Kidney (tissue), 14 donors: ENCODE measurements around the gene CFAP43. TPM values are rescaled to one million over a fixed set of nuclear protein-coding genes. Genes with fewer than 3 reads are reported as not detected.

ENCODE experiments used
- DNase-seq, 5 donors: peaks; one replicate each; pipeline ENCODE4 v3.0.0-alpha.2; 2013 to 2020
- FAIRE-seq: peaks from 2 replicates; lab custom pipeline; 2012; peaks lifted over from hg19 to GRCh38; lab: Jason Lieb, UNC
- H3K27ac ChIP-seq, 2 donors: one replicate each; pipeline ENCODE4 v1.7.0; 2013; ENCODE audit warnings: low read depth in 2 of 2, low read length in 2 of 2, inconsistent platforms in 1 of 2
- H3K27me3 ChIP-seq: one replicate; pipeline ENCODE4 v1.7.1; 2013; ENCODE audit warnings: low read length, inconsistent platforms; ENCODE audit not compliant: control insufficient read depth, insufficient read depth
- H3K36me3 ChIP-seq, 3 donors: one replicate each; pipeline versions ENCODE4 v1.7.0 to v1.7.1; 2013; ENCODE audit warnings: low read length in 3 of 3, control low read depth in 1 of 3, inconsistent platforms in 1 of 3; ENCODE audit not compliant: insufficient read depth in 3 of 3, control insufficient read depth in 2 of 3
- H3K4me1 ChIP-seq, 3 donors: one replicate each; pipeline versions ENCODE4 v1.7.0 to v1.7.1; 2013; ENCODE audit warnings: low read length in 3 of 3, inconsistent platforms in 1 of 3, low read depth in 1 of 3; ENCODE audit not compliant: control insufficient read depth in 2 of 3, insufficient read depth in 2 of 3
- H3K4me3 ChIP-seq, 3 donors: one replicate each; pipeline versions ENCODE4 v1.7.0 to v1.8.1; 2013; ENCODE audit warnings: low read length in 3 of 3, control low read depth in 1 of 3, inconsistent platforms in 1 of 3
- H3K9ac ChIP-seq, 3 donors: one replicate each; pipeline versions ENCODE4 v1.7.0 to v1.7.1; 2013; ENCODE audit warnings: low read length in 3 of 3, control low read depth in 1 of 3, inconsistent platforms in 1 of 3
- H3K9me3 ChIP-seq, 3 donors: one replicate each; pipeline versions ENCODE4 v1.7.0 to v1.7.1; 2013; ENCODE audit warnings: low read length in 3 of 3, control low read depth in 1 of 3, inconsistent platforms in 1 of 3; ENCODE audit not compliant: control insufficient read depth in 2 of 3, insufficient read depth in 1 of 3
- intact Hi-C: fragments of 100-400 bp; cut with DNase I; formaldehyde crosslinking; loops from one replicate; pipeline ENCODE4 v1.11.1; 2022
- polyA plus RNA-seq: library from polyadenylated mRNA; stranded (reverse); fragments of 350-450 nt; fragmentation: Illumina TruSeq; extraction: RNeasy Lipid Tissue Mini Kit (QIAGEN cat#74804); gene quantifications from one replicate; pipeline ENCODE4 v1.2.3, GENCODE V29; 2014; ENCODE audit warnings: low read depth, low replicate concordance; ENCODE audit not compliant: insufficient read depth
- total RNA-seq: library from RNA; stranded (reverse); fragmentation: NEBNext Ultra II Directional; extraction: Animal tissue kit (Norgen Biotek cat#: 25700); gene quantifications from one replicate; pipeline ENCODE4 v1.2.1, GENCODE V29; 2021
- TF ChIP-seq, protein P1 (sequence below): IDR thresholded peaks from 3 replicates; pipeline ENCODE4 v1.5.1; 2012; ENCODE audit warnings: mild to moderate bottlenecking, moderate library complexity, borderline replicate concordance; ENCODE audit not compliant: insufficient read depth; ENCODE audit errors: extremely low read depth
- donor health status: control.
- donor health status: control.
- donor health status: control.
- donor health status: control.
- donor health status: control.
- donor health status: DM: yes; HTN: yes; CAD: no.
- donor health status: Normal renal cell carcinoma (clear cell type).

The CFAP43 gene
- total and polyA plus RNA-seq, 2 donors from 2014 or later = 3.1 to 7.2 TPM

DNA sequence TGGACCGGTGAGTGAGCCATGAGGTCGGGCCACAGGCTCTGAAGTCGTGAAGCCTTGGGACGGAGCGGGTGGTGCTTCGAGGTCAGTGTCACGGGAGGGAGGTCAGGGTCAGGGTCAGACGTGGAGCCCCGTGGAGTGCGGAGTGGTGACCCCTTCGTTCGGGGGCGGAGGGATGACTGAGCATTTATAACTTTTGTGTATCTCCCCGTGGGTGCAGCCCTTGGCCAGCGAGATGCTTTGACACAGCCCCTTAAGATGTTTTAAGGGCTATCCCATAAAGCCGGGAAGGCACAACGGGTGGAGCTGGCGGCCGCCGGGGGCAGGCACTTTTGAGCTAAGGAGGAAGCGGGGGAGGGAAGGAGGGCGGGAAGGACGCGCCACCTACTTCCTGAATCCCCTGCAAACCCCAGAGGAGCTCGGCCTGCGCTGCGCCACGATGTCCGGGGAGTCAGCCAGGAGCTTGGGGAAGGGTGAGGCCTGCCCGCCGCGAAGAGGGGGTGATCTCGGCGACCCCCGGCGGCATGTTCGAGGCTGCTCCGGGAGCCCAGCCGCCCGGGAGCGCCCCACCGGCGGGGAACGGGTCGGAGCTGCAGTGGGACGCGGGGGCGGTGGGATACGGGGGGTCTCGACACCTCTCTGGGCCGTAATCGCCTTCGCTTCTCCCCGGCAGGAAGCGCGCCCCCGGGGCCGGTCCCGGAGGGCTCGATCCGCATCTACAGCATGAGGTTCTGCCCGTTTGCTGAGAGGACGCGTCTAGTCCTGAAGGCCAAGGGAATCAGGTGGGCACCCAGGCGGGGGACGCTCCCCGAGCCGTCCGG lies 22.5 kb upstream of the CFAP43 start, which contains the start of gene GSTO1:
GSTO1 (plus strand) TSS at position 400 of the 818 bp plus-strand sequence; CDS start at position 437, 37 bp downstream.
- TF ChIP-seq, protein P1, sequence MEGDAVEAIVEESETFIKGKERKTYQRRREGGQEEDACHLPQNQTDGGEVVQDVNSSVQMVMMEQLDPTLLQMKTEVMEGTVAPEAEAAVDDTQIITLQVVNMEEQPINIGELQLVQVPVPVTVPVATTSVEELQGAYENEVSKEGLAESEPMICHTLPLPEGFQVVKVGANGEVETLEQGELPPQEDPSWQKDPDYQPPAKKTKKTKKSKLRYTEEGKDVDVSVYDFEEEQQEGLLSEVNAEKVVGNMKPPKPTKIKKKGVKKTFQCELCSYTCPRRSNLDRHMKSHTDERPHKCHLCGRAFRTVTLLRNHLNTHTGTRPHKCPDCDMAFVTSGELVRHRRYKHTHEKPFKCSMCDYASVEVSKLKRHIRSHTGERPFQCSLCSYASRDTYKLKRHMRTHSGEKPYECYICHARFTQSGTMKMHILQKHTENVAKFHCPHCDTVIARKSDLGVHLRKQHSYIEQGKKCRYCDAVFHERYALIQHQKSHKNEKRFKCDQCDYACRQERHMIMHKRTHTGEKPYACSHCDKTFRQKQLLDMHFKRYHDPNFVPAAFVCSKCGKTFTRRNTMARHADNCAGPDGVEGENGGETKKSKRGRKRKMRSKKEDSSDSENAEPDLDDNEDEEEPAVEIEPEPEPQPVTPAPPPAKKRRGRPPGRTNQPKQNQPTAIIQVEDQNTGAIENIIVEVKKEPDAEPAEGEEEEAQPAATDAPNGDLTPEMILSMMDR = peak; percentile 1
- FAIRE-seq (no peak), DNase-seq (peak; percentile 67 to 94 (median 81))
- Histone ChIP-seq H3K4me1 (peaks cover 0 to 23% (median 17%) of the 10 kb centered on the region in 3 donors), H3K36me3 (peaks cover 4 to 23% (median 7%) of the 10 kb centered on the region in 3 donors), H3K27ac (peak within 1 kb of the TSS; percentile 91 to 97), H3K9ac (peak within 1 kb of the TSS; percentile 57 to 90 (median 82)), H3K27me3 (no peaks in the 10 kb centered on the region), H3K9me3 (no peaks in the 10 kb centered on the region), H3K4me3 (peak within 1 kb of the TSS; percentile 67 to 84 (median 82))
- intact Hi-C loops = no loop called here

- H3K36me3 ChIP-seq = peaks cover 4 to 15% (median 4%) of the 10 kb centered on the region in 3 donors
- intact Hi-C loops = no loop called here
- DNase-seq (no peak), FAIRE-seq (no peak)
- peak overlapping the region; percentile 67 to 84 (median 82) for H3K4me3 ChIP-seq
- peak overlapping the region; percentile 91 to 97 for H3K27ac ChIP-seq
- TF ChIP-seq, protein P1 = no peak
- no peaks in the 10 kb centered on the region for H3K9me3 ChIP-seq
- H3K27me3 ChIP-seq = no peaks in the 10 kb centered on the region
- peaks cover 0 to 14% (median 11%) of the 10 kb centered on the region in 3 donors for H3K4me1 ChIP-seq
- H3K9ac ChIP-seq = peak overlapping the region in 1 of 3 donors; percentile 90
Observed at GRCh38 chr10:104253606-104254410, 21.6 kb upstream of the CFAP43 start.

DNA sequence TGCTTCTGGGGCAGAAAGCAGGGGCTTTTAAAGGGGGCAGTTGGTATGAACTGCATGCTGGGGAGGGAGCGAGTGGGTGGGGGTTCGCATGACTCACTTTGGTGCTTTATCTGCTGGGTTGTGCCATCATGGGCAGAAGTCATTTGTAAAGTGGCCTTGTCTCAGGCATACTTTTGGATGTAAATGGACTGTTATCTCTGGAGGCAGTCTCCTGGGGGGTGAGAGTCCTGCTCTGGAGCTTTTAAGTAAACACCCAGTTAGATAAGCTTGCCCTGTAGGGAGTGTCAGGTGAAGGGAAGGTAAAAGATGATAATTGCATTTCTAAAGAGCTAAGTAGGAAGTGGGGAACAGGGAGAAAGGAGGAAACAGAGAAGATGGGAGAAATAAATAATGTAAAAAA lies 20.9 kb upstream of the CFAP43 start:
- no peaks in the 10 kb centered on the region for H3K9me3 ChIP-seq
- H3K4me3 ChIP-seq = no peak overlapping the region
- H3K27ac ChIP-seq = no peak overlapping the region
- no peak overlapping the region for H3K9ac ChIP-seq
- intact Hi-C loops = no loop called here
- TF ChIP-seq, protein P1 = no peak
- H3K27me3 ChIP-seq = no peaks in the 10 kb centered on the region
- DNase-seq = no peak
- peaks cover 0 to 14% (median 7%) of the 10 kb centered on the region in 3 donors for H3K4me1 ChIP-seq
- no peak for FAIRE-seq
- H3K36me3 ChIP-seq = peaks cover 0 to 8% (median under 1%) of the 10 kb centered on the region in 3 donors
